Coronary artery (tissue), 2 donors: Measurements from ENCODE around the gene ANAPC16.
"Not testable (repeated sequence)": the region's sequence is repeated elsewhere in the genome, so short reads cannot be mapped to it uniquely, and the experiment has no call there.

ENCODE experiments used
- DNase-seq: peaks from one replicate; pipeline ENCODE4 v3.0.0-alpha.2; 2017; ENCODE audit warnings: low spot score
- H3K27ac ChIP-seq, 2 donors: fragments of 200-600 bp; sonication (generic); one replicate each; pipeline ENCODE4 v1.5.1; 2016 to 2019
- H3K4me3 ChIP-seq: fragments of 200-600 bp; sonication (generic); 2 replicates; pipeline ENCODE4 v1.5.1; 2016; ENCODE audit warnings: mild to moderate bottlenecking, moderate library complexity
- CTCF ChIP-seq: fragments of 200-600 bp; sonication (generic); IDR thresholded peaks from one replicate; pipeline ENCODE4 v1.5.1; 2019; ENCODE audit warnings: antibody characterized with exemption

The ANAPC16 gene

GRCh38 chr10:72276421-72277339 is 60.9 kb downstream of the ANAPC16 start:
- H3K4me3 ChIP-seq = peak overlapping the region; percentile 74
- DNase-seq = no peak
- no peak for TF ChIP-seq CTCF
- H3K27ac ChIP-seq = peak overlapping the region; percentile 90 to 100

GRCh38 chr10:72277340-72277995 is 61.7 kb downstream of the ANAPC16 start:
- no peak for DNase-seq
- TF ChIP-seq CTCF = no peak
- no peak overlapping the region for H3K4me3 ChIP-seq
- H3K27ac ChIP-seq = peak overlapping the region; percentile 30 to 100

- no peak for TF ChIP-seq CTCF
- H3K4me3 ChIP-seq = no peak overlapping the region
- H3K27ac ChIP-seq = peak overlapping the region in 1 of 2 donors; percentile 24
- no peak for DNase-seq
Observed at GRCh38 chr10:72277996-72278667, 62.3 kb downstream of the ANAPC16 start.

GRCh38 chr10:72278668-72279393 is 63.0 kb downstream of the ANAPC16 start:
- DNase-seq = no peak
- no peak for TF ChIP-seq CTCF
- Histone ChIP-seq H3K27ac (peak overlapping the region in 1 of 2 donors; percentile 24), H3K4me3 (no peak overlapping the region)

- not testable (repeated sequence) for DNase-seq, H3K4me3 ChIP-seq, H3K27ac ChIP-seq
Observed at GRCh38 chr10:72279587-72279986, 63.8 kb downstream of the ANAPC16 start.

GRCh38 chr10:72283131-72283530 is 67.3 kb downstream of the ANAPC16 start:
- no peak for TF ChIP-seq CTCF
- DNase-seq = no peak
- Histone ChIP-seq H3K27ac (no peak overlapping the region), H3K4me3 (no peak overlapping the region)
